HepG2 (cell line): Measurements from ENCODE around the gene RXFP1. TPM values are rescaled to one million over a fixed set of nuclear protein-coding genes. Genes with fewer than 3 reads are reported as not detected.

Experiments used
- ATF2 ChIP-seq: sonication (generic); formaldehyde crosslinking; IDR thresholded peaks from 2 replicates; pipeline ENCODE4 v1.4.0; 2020; ENCODE audit warnings: missing genetic modification reagents
- DDIT3 ChIP-seq: sonication (generic); formaldehyde crosslinking; IDR thresholded peaks from 2 replicates; pipeline ENCODE4 v1.4.0; 2020; ENCODE audit warnings: mild to moderate bottlenecking, missing genetic modification reagents
- GTF2F1 ChIP-seq: fragments of 150-350 bp; IDR thresholded peaks from 2 replicates; pipeline ENCODE4 v1.6.1; 2014; ENCODE audit warnings: low read length
- NPAS2 ChIP-seq: sonication (generic); formaldehyde crosslinking; IDR thresholded peaks from 2 replicates; pipeline ENCODE4 v1.8.0; 2022; ENCODE audit warnings: mild to moderate bottlenecking, missing genetic modification reagents, borderline replicate concordance
- RELA ChIP-seq: sonication (generic); formaldehyde crosslinking; IDR thresholded peaks from 2 replicates; pipeline ENCODE4 v1.4.0; 2020; ENCODE audit warnings: missing genetic modification reagents
- SALL1 ChIP-seq: sonication (generic); formaldehyde crosslinking; IDR thresholded peaks from 2 replicates; pipeline ENCODE4 v1.8.0; 2022; ENCODE audit warnings: mild to moderate bottlenecking, missing genetic modification reagents
- SP4 ChIP-seq: sonication (generic); formaldehyde crosslinking; IDR thresholded peaks from 2 replicates; pipeline ENCODE4 v1.8.1; 2023; ENCODE audit warnings: mild to moderate bottlenecking, missing genetic modification reagents
- XBP1 ChIP-seq: sonication (generic); formaldehyde crosslinking; IDR thresholded peaks from 2 replicates; pipeline ENCODE4 v1.5.0; 2020; ENCODE audit warnings: missing genetic modification reagents
- ZNF549 ChIP-seq: sonication (generic); formaldehyde crosslinking; IDR thresholded peaks from 2 replicates; pipeline ENCODE4 v1.5.0; 2020; ENCODE audit warnings: missing genetic modification reagents
- ZNF629 ChIP-seq: sonication (generic); formaldehyde crosslinking; conservative IDR thresholded peaks from 2 replicates; pipeline ENCODE4 v1.5.0; 2020; ENCODE audit warnings: missing genetic modification reagents
- polyA plus RNA-seq, 8 experiments: library from polyadenylated mRNA; depleted of rRNA in 3 of 8; stranded (reverse) in 7 of 8; unstranded in 1 of 8; fragments of >200 nt; fragmentation: Illumina TruSeq in 4 of 8; extraction: Trizol in 4 of 8; gene quantifications; 2 replicates each; pipeline versions ENCODE4 v1.2.1 to v1.2.3, GENCODE V29; 2011 to 2016; ENCODE audit warnings: low read depth in 4 of 8, missing spikeins in 1 of 8, mixed read lengths in 1 of 8; ENCODE audit not compliant: insufficient read depth in 1 of 8
- total RNA-seq, 5 experiments: library from RNA; depleted of rRNA; stranded (reverse); fragments of >200 nt; fragmentation: Illumina TruSeq; extraction: Trizol; gene quantifications; 2 replicates each; pipeline ENCODE4 v1.2.3, GENCODE V29; 2016; ENCODE audit warnings: low read depth in 1 of 5
- TF ChIP-seq, protein P1 (sequence below): sonication (generic); formaldehyde crosslinking; IDR thresholded peaks from 2 replicates; pipeline ENCODE4 v1.4.0; 2020; ENCODE audit warnings: missing genetic modification reagents, mild to moderate bottlenecking, borderline replicate concordance
- TF ChIP-seq, protein P2 (sequence below): sonication (generic); formaldehyde crosslinking; IDR thresholded peaks from 2 replicates; pipeline ENCODE4 v1.8.0; 2022; ENCODE audit warnings: low read depth, missing genetic modification reagents
- TF ChIP-seq, protein P3 (sequence below): sonication (generic); formaldehyde crosslinking; IDR thresholded peaks from 2 replicates; pipeline ENCODE4 v1.8.1; 2022; ENCODE audit warnings: mild to moderate bottlenecking, missing genetic modification reagents
- TF ChIP-seq, protein P4 (sequence below): sonication (generic); formaldehyde crosslinking; IDR thresholded peaks from 2 replicates; pipeline ENCODE4 v1.5.1; 2020; ENCODE audit warnings: missing genetic modification reagents, mild to moderate bottlenecking, borderline replicate concordance
- TF ChIP-seq, protein P5 (sequence below): sonication (generic); formaldehyde crosslinking; IDR thresholded peaks from 2 replicates; pipeline ENCODE4 v1.8.1; 2022; ENCODE audit warnings: low read depth, mild to moderate bottlenecking, missing genetic modification reagents

RXFP1 gene
- total and polyA plus RNA-seq, 2 of the 13 experiments (the other 11 are each of a cell fraction or from before 2014, with no cell fraction given): not detected

DNA sequence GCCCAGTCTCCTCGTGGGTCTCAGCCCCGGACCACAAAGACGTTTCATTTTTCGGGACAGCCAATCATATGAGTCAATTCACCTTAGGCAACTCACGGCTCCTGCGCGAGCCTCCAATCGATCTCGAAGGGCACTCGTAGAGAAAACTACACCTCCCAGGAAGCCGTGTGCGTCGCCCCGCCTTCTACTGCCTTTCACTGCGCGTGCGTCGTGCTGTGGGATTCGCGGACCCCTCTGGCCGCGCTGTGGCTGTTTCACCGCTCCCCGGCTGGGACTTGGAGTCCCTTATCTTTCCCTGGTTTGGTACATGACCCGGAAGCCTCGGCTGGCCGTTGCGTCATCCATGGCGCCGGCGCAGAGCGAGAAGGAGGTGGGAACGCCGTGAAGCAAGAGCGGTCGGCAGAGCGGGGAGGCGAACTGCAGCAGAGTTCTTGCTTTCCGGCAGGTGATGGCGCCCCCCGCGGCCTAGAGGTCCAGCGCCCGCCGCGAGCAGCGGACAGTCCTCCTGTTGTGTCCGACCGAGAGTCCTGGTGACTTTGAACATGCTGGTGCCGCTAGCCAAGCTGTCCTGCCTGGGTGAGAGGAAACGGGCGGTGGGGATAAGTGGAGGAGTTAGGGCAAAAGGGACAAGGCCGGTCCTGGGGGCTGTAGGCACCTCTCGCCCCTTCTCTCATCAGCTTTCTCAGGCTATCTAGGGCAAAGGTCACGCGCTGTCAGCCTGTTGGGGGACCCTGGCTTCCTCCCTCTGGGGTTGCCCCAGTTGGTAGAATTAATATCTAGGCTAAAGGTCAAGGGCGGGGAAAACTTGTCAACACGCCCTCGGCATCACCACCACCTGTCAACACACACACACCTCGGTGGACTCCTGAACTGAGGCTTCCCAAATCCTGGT, 150.5 kb downstream of the RXFP1 start, which contains the start of gene ETFDH (continued):
- peak; percentile 99 for TF ChIP-seq ATF2 (CRISPR knock-in tag)
- TF ChIP-seq GTF2F1: no peak
- TF ChIP-seq, protein P1, sequence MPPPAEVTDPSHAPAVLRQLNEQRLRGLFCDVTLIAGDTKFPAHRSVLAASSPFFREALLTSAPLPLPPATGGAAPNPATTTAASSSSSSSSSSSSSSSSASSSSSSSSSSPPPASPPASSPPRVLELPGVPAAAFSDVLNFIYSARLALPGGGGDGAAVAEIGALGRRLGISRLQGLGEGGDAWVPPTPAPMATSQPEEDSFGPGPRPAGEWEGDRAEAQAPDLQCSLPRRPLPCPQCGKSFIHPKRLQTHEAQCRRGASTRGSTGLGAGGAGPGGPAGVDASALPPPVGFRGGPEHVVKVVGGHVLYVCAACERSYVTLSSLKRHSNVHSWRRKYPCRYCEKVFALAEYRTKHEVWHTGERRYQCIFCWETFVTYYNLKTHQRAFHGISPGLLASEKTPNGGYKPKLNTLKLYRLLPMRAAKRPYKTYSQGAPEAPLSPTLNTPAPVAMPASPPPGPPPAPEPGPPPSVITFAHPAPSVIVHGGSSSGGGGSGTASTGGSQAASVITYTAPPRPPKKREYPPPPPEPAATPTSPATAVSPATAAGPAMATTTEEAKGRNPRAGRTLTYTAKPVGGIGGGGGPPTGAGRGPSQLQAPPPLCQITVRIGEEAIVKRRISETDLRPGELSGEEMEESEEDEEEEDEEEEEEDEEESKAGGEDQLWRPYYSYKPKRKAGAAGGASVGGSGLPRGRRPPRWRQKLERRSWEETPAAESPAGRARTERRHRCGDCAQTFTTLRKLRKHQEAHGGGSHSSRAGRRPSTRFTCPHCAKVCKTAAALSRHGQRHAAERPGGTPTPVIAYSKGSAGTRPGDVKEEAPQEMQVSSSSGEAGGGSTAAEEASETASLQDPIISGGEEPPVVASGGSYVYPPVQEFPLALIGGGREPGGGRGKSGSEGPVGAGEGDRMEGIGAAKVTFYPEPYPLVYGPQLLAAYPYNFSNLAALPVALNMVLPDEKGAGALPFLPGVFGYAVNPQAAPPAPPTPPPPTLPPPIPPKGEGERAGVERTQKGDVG (CRISPR knock-in tag): no peak
- TF ChIP-seq RELA (CRISPR knock-in tag): no peak; the same call in 1 of the 2 replicates
- 0 out of 2 replicates have a peak, but pooled peaks have one; percentile 12 for TF ChIP-seq XBP1 (CRISPR knock-in tag)
- peak; percentile 92 for TF ChIP-seq SALL1
- TF ChIP-seq, protein P2, sequence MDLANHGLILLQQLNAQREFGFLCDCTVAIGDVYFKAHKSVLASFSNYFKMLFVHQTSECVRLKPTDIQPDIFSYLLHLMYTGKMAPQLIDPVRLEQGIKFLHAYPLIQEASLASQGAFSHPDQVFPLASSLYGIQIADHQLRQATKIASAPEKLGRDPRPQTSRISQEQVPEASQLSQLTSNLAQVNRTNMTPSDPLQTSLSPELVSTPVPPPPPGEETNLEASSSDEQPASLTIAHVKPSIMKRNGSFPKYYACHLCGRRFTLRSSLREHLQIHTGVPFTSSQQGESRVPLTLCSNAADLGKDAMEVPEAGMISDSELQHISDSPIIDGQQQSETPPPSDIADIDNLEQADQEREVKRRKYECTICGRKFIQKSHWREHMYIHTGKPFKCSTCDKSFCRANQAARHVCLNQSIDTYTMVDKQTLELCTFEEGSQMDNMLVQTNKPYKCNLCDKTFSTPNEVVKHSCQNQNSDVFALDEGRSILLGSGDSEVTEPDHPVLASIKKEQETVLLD (CRISPR knock-in tag): peak; percentile 86
- TF ChIP-seq, protein P3, sequence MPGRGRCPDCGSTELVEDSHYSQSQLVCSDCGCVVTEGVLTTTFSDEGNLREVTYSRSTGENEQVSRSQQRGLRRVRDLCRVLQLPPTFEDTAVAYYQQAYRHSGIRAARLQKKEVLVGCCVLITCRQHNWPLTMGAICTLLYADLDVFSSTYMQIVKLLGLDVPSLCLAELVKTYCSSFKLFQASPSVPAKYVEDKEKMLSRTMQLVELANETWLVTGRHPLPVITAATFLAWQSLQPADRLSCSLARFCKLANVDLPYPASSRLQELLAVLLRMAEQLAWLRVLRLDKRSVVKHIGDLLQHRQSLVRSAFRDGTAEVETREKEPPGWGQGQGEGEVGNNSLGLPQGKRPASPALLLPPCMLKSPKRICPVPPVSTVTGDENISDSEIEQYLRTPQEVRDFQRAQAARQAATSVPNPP (CRISPR knock-in tag): peak; percentile 38; the same call in 1 of the 2 replicates
- TF ChIP-seq SP4: peak; percentile 64
- TF ChIP-seq DDIT3 (CRISPR knock-in tag): no peak
- TF ChIP-seq, protein P4, sequence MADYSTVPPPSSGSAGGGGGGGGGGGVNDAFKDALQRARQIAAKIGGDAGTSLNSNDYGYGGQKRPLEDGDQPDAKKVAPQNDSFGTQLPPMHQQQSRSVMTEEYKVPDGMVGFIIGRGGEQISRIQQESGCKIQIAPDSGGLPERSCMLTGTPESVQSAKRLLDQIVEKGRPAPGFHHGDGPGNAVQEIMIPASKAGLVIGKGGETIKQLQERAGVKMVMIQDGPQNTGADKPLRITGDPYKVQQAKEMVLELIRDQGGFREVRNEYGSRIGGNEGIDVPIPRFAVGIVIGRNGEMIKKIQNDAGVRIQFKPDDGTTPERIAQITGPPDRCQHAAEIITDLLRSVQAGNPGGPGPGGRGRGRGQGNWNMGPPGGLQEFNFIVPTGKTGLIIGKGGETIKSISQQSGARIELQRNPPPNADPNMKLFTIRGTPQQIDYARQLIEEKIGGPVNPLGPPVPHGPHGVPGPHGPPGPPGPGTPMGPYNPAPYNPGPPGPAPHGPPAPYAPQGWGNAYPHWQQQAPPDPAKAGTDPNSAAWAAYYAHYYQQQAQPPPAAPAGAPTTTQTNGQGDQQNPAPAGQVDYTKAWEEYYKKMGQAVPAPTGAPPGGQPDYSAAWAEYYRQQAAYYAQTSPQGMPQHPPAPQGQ: no peak
- no peak for TF ChIP-seq ZNF549 (CRISPR knock-in tag)
- TF ChIP-seq, protein P5, sequence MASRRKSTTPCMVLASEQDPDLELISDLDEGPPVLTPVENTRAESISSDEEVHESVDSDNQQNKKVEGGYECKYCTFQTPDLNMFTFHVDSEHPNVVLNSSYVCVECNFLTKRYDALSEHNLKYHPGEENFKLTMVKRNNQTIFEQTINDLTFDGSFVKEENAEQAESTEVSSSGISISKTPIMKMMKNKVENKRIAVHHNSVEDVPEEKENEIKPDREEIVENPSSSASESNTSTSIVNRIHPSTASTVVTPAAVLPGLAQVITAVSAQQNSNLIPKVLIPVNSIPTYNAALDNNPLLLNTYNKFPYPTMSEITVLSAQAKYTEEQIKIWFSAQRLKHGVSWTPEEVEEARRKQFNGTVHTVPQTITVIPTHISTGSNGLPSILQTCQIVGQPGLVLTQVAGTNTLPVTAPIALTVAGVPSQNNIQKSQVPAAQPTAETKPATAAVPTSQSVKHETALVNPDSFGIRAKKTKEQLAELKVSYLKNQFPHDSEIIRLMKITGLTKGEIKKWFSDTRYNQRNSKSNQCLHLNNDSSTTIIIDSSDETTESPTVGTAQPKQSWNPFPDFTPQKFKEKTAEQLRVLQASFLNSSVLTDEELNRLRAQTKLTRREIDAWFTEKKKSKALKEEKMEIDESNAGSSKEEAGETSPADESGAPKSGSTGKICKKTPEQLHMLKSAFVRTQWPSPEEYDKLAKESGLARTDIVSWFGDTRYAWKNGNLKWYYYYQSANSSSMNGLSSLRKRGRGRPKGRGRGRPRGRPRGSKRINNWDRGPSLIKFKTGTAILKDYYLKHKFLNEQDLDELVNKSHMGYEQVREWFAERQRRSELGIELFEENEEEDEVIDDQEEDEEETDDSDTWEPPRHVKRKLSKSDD (CRISPR knock-in tag): peak; percentile 70; the same call in 1 of the 2 replicates
- TF ChIP-seq NPAS2: no peak
- TF ChIP-seq ZNF629: peak; percentile 25; the same call in 1 of the 2 replicates
